Kidney epithelial cell (primary cell): ENCODE results near the gene PTPRJ. TPM values are rescaled to one million over a fixed set of nuclear protein-coding genes. Genes with fewer than 3 reads are reported as not detected.

Experiments
- DNase-seq: peaks from one replicate; pipeline ENCODE4 v3.0.0-alpha.2; 2010; ENCODE audit warnings: low read depth
- H3K27me3 ChIP-seq: 2 replicates; pipeline ENCODE4 v1.6.0; 2011; ENCODE audit warnings: low read length; ENCODE audit not compliant: control insufficient read depth, insufficient read depth
- H3K36me3 ChIP-seq: 2 replicates; pipeline ENCODE4 v1.5.1; 2011; ENCODE audit warnings: low read length; ENCODE audit not compliant: control insufficient read depth, insufficient read depth
- H3K4me3 ChIP-seq: 2 replicates; pipeline ENCODE4 v1.5.1; 2011; ENCODE audit warnings: low read depth, mild to moderate bottlenecking, control low read depth, low read length
- total RNA-seq: library from RNA; depleted of rRNA; stranded (reverse); fragments of >200 nt; gene quantifications from 2 replicates; pipeline ENCODE4 v1.2.3, GENCODE V29; 2015
- TF ChIP-seq, protein P1 (sequence below): IDR thresholded peaks from 2 replicates; pipeline ENCODE4 v1.5.1; 2011; ENCODE audit warnings: mild to moderate bottlenecking, moderate library complexity, low read length, control low read depth, inconsistent platforms; ENCODE audit not compliant: insufficient read depth, poor library complexity, severe bottlenecking

Gene PTPRJ
- total RNA-seq, 1 donor from 2014 or later = 42.3 TPM

DNA sequence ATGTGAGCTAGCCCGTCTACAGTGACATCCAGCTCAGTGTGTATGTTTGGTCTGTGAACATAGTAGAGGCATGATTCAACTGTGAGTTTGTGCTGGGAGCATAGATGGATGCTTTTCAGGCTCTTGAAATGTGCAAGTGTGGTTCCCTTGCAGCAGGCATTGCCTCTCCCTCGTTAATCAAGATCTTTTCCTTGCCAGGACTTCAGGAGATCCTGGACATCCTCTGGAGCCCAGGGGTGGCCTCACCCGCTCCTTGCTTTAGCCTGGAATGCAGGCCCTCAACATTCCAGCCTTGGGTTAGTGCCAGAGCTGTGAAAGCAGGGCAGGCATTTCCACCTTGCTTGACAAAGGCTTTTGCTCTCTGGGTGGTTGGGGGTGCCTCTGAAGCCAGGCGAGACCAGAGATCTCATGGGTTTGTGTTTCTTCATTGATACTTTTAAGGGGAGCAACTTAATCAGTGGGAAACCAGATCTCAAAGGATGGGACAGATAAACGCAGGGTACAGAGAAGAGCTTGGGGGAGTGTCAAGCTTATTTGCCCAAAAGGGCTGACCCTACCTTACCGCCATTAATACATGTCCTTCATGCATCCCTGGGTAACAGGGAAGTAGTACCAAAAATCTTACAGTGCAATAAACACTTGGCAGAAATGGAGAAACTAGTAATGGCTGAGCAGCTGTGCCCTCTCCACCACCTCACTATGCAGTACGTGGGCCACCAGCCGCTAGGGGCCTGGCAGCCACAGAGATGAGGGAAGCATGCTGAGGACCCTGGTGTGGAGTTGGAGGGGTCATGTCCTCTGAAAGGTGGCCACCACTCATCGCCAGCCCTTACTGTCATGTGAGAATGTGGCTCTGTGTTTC, 72.1 kb downstream of the PTPRJ start:
- Histone ChIP-seq H3K4me3 (no peak overlapping the region), H3K36me3 (no peaks in the 10 kb centered on the region), H3K27me3 (no peaks in the 10 kb centered on the region)
- TF ChIP-seq, protein P1, sequence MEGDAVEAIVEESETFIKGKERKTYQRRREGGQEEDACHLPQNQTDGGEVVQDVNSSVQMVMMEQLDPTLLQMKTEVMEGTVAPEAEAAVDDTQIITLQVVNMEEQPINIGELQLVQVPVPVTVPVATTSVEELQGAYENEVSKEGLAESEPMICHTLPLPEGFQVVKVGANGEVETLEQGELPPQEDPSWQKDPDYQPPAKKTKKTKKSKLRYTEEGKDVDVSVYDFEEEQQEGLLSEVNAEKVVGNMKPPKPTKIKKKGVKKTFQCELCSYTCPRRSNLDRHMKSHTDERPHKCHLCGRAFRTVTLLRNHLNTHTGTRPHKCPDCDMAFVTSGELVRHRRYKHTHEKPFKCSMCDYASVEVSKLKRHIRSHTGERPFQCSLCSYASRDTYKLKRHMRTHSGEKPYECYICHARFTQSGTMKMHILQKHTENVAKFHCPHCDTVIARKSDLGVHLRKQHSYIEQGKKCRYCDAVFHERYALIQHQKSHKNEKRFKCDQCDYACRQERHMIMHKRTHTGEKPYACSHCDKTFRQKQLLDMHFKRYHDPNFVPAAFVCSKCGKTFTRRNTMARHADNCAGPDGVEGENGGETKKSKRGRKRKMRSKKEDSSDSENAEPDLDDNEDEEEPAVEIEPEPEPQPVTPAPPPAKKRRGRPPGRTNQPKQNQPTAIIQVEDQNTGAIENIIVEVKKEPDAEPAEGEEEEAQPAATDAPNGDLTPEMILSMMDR = no peak
- DNase-seq = peak; percentile 44

DNA sequence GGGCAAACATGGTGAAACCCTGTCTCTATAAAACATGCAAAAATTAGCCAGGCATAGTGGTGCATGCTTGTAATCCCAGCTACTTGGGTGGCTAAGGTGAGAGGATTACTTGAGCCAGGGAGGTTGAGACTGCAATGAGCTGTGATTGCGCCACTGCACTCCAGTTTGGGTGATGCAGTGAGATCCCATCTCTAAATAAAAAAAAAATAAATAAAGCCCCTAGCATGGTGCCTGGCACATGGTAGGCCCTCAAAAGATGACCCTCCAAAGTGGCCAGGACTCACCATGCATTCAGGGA, 74.6 kb downstream of the PTPRJ start:
- Histone ChIP-seq H3K36me3 (no peaks in the 10 kb centered on the region), H3K27me3 (no peaks in the 10 kb centered on the region), H3K4me3 (no peak overlapping the region)
- TF ChIP-seq, protein P1 = no peak
- DNase-seq = no peak

DNA sequence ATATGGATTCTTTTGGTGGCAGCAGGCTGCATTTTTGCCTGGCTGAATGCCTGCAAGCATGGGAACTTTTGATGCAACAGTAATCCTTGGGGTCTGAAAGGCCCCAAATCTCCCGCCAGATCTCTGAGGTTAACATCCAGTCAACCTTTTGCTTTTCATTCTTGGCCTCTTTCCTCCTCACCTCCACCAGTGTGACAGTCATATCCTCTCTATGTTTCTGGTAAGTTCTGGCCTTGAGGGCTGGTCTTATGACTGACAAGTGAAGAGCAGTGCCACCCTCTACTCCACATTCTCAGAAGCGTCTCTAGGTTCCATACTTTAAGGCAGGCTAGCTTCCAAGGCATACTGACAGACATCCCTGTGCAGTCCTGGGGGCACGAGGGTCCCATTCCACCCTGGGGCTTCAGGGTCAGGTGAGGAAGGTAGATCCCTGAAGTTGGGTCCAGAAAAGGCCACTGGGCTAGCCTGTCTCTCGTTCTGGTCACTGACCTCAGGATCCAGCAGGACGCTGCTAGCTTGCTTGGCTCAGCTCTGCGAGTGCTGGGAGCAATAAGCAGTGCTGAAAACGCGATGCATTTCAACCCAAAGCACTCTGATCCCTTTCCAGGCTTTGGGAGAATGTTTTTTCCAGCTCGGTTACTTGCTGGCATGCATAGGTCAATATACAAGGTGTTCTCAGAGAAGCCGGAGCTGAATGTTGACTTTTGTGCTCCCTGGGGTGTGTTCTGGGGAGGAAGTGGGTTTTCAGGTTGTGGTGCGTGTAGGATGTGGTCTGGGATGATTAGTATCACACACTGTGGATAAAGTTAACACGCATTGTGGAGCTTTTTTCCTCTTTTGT, 75.2 kb downstream of the PTPRJ start:
- peak; percentile 96 for DNase-seq
- Histone ChIP-seq H3K36me3 (no peaks in the 10 kb centered on the region), H3K27me3 (no peaks in the 10 kb centered on the region), H3K4me3 (no peak overlapping the region)
- TF ChIP-seq, protein P1 = no peak

DNA sequence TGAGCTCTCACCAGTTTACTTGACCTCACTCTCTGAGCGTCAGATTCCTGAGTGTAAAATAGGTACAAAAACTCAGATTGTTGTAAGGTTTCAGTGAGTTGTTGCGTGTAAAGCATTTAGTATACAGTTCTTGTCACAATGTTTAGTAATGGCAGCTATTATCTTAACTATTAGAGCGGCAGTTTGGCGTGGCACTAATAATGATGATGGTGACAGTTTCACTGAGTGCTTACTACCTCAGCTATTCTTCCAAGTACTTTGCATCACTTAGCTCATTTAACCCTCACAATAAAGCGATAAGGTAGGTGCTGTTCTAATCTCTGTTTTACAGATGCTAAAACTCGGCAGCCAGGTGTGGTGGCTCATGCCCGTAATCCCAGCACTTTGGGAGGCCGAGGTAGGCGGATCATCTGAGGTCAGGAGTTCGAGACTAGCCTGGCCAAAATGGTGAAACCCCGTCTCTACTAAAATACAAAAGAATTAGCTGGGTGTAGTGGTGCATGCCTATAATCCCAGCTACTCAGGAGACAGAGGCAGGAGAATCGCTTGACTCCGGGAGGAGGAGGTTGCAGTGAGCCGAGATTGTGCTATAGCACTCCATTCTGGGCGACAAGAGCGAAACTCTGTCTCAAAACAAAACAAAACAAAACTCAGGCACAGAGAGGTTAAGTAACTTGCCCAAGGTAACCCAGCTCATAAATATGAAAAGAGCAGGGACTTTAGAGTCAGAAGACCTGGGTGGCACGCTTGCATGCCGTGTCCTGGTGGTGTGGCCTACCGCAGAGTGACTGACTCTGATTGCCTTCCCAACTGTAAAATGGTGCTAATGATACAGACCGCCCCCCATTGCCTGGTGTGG, 76.2 kb downstream of the PTPRJ start:
- Histone ChIP-seq H3K4me3 (no peak overlapping the region), H3K27me3 (no peaks in the 10 kb centered on the region), H3K36me3 (no peaks in the 10 kb centered on the region)
- no peak for DNase-seq
- TF ChIP-seq, protein P1 = no peak

DNA sequence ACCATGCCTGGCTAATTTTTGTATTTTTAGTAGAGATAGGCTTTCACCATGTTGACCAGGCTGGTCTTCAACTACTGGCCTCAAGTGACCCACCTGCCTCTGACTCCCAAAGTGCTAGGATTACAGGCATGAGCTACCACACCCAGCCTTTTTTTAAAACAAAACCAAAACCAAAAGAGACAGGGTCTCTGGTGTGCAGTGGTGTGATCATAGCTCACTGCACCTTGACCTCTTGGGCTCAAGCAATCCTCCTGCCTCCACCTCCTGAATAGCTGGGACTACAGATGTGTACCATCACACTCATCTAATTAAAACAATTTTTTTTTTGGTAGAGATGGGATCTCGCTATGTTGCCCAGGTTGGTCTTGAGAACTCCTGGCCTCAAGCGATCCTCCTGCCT, 77.7 kb downstream of the PTPRJ start:
- Histone ChIP-seq H3K36me3 (no peaks in the 10 kb centered on the region), H3K27me3 (no peaks in the 10 kb centered on the region), H3K4me3 (no peak overlapping the region)
- no peak for DNase-seq
- TF ChIP-seq, protein P1 = no peak
